ENCODE results near the gene PLCB4. TPM values are rescaled to one million over a fixed set of nuclear protein-coding genes. Genes with fewer than 3 reads are reported as not detected.

The PLCB4 gene
- total RNA-seq, 1 donor from 2014 or later: 20.5 TPM

DNA sequence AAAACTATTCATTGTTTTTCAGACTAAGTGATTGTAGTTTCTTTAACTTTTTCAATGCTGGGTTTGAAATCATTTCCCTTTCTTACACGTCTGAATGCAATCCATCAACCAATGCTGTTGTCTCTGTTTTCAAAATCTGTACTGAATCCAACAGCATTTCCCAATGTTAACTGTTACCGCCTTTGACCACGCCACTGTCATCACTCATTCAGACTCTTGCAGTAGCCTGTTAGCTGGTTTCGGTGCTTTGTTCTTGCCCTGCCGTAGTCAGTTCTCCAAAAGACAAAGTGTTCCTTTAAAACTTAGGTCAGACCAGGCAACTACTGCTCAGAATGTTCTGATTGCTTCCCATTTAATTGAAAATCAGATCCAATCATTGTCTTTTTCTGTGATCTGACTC is 131.3 kb downstream of the PLCB4 start:
- DNase-seq (ENCODE audit: low spot score): no peak
- intact Hi-C loops (cut with DNase I): no loop called here

DNA sequence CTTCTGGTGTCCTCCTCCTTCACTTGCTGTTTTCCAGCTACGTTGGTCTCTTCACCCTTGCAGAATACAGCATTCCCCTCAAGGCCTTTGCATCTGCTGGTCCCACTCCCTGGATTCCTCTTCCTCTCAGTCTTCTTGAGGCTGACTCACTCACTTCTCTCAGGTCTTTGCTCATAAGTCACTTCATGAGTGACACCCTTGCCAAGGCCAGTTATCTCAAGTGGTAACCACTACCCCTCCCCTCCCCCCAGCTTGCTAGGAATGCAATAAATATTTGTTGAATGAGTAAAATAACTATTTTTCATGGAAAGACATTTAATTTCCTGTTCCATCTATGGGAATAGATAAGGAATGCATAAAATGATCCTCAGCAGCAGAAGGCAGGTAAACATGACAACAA is 131.7 kb downstream of the PLCB4 start:
- intact Hi-C loops (cut with DNase I): no loop called here
- DNase-seq (ENCODE audit: low spot score): no peak

DNA sequence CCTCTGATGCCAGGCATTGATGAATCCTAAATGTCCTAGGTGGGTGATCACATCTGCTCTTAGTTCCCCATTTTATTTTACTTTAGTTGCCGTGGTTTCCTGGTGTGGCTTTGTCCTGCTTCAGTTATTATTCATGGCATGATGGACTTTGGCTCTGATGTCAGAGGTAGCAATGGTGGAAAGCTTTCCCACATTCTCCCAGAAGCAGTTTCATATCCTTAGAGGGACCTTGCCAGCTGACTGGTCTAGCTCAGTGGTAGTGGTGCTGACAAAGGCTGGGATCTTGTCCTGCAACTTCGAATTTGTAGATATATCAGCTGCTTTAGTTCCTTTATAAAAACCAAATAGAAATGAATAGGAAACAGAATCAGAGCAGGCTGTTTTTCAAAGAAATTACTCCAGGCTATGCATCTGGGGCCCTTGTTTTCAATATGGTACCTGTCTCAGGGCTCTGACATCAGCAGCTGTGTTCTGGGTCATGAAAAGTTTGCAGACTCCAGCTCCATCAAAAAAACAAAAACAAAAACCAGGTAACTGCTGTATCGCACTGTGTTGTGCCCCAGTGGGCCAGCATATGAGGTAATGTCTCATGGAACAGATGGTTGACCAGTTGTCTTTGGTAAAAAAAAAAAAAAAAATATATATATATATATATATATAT is 133.7 kb downstream of the PLCB4 start:
- intact Hi-C loops (cut with DNase I): no loop called here
- DNase-seq (ENCODE audit: low spot score): no peak

DNA sequence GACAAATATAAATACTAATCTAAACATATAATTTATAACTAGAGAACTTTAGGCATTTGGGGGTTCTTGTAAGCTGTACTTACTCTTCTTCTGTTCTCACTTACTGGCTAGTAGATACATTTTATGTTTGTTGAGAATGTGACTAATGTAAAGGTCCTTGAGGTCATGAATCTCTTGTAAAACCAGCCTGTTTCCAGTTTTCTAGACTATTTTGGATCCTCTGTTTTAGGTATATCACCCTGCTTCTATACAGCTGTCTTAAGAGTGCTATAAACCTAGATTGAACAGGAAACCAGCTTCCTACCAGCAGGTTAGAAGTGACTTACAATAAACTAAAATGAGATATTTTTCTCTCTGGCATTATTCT is 134.2 kb downstream of the PLCB4 start:
- intact Hi-C loops (cut with DNase I): no loop called here
- DNase-seq (ENCODE audit: low spot score): no peak

DNA sequence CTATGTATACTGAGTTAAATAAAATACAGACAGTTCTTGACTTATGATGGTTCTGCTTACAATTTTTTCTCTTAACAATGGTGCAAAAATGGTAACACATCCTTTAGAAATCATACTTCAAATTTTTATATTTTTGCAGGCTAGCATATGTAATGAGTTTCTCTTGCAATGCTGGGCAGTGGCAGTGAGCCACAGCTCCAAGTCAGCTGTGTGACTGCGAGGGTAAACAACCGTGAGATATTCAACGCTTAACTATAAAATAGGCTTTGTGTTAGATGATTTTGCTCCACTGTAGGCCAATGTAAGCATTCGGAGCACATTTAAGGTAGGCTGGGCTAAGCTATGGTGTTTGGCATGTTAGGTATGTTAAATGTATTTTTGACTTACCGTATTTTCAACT is 136.1 kb downstream of the PLCB4 start:
- intact Hi-C loops (cut with DNase I): no loop called here
- no peak for DNase-seq (ENCODE audit: low spot score)

DNA sequence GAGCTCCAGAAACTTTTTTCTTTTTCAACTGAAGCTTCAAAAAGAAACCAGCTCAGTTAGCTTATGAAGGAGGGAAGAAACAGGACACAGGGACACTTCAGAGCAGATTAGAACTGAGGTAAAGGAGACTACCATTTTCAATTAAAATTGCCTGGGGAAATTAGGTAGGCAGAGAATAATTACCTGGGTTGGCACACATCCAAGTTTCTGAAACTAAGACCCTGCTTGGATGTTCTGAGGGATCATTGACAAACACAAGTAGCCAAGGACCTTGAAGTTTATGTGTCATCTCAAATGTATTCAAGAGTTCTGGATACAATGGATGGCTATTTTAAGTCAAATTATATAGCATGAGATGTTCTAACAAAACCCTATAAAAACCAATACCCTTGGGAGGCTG is 137.6 kb downstream of the PLCB4 start:
- intact Hi-C loops (cut with DNase I): no loop called here
- DNase-seq (ENCODE audit: low spot score): no peak

DNA sequence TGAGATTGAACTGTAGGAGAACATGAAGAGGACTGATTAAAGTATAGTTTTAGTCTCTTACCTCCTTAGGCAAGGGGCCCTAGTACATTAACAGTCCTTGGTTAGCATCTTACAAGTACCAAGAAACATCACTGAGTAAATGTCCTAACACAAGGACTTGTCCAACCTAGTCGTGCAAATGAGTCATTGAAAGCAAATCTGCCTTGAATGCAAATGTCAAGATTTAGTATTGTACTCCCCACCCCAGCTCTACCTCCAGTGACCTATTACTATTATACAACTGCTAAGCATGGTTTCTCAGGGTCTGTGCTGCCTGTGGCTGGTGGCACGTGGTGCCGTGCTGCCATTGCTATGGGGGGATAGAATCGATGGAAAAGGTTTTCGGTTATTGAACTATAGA is 138.4 kb downstream of the PLCB4 start:
- no peak for DNase-seq (ENCODE audit: low spot score)
- intact Hi-C loops (cut with DNase I): no loop called here

DNA sequence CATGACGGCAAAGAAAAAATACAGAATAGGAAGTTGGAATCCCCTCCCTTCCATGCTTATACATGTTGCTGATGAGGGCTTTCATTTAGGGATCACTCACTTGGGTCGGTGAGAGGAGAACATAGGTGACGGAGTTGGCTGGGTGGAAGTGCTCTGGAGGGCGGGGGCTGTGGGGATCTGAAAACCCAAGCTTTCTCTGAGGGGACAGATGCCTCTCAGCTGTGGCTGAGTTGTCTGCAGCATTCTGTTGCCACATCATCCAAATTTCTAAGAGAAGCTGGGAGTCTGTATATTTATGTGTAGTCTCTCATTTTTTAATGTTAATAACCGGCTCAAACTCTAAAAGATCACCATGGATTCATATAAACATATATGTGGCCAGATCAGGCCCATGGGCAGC is 141.5 kb downstream of the PLCB4 start:
- intact Hi-C loops (cut with DNase I): no loop called here
- no peak for DNase-seq (ENCODE audit: low spot score)

DNA sequence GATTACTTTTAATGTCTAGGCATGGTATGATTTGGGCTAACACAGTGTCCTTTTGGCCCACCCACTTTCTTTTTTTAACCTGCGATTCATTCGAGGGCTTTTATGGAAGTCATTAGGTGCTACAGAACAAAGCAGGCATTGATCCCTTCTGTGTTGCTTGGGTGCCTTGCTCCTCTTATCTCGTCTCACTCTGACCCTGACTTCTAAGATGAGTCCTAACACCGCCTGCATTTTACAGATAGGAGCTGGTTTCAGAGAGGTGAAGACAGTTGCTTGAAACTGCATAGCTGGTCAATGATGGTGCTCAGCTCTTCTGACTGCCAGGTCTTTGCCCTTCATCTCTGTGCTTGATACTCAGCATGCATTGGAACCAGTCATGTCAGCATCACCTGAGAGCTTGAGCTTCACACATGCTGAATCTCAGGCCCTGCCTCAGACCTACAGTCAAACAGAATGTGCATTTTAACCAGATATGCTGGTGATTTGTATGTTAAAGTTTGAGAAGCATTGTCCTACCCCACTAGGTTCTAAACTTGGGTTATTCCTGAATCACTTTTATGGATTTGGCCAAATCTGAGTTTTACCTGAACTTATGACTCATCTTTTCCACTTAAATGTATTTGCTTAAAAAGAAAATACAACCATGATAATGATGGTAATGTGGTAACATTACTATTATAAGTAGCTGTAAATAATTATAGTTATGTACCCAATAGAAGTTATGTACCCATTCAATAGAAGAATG is 142.3 kb downstream of the PLCB4 start:
- intact Hi-C loops (cut with DNase I): no loop called here

DNA sequence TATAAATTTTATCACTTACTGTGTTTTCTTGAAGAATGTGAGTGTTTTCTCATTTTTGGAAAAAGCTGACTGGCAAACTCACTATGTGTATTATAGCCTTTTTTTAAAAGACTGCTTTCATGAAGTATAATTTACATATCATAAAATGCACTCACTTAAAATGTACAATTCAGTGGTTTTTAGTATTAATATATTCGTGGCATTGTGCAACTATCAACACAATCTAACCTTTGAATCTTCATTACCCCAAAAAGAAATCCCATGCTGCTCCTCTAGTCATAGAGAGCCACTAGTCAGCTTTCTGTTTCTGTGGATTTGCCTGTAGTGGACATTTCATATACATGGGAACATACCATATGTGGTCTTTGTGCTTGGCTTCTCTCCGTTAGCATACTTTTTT is 143.8 kb downstream of the PLCB4 start:
- intact Hi-C loops (cut with DNase I): no loop called here
- no peak for DNase-seq (ENCODE audit: low spot score)

More for the DNA sequence above, 142.3 kb downstream of the PLCB4 start:
- no peak for DNase-seq (ENCODE audit: low spot score)

DNA sequence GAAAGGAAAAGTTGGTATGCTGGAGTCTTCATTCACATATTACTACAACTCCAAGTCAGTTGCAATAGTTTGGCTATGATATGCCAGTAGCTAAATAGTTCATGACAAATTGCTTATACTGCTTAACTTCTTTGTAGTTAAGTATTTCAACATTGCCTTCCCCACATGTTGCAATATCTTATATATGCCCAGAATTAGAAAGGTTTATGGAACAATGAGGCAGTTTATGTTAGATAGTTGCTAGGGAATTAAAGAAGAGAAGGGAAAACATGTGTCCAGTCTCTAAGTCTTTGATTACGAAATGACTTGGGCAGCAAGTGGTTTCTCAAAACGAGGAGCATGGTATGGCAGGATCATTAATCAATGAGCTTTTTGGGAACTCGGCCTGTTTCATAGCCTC is 145.8 kb downstream of the PLCB4 start:
- intact Hi-C loops (cut with DNase I): no loop called here
- DNase-seq (ENCODE audit: low spot score): no peak

DNA sequence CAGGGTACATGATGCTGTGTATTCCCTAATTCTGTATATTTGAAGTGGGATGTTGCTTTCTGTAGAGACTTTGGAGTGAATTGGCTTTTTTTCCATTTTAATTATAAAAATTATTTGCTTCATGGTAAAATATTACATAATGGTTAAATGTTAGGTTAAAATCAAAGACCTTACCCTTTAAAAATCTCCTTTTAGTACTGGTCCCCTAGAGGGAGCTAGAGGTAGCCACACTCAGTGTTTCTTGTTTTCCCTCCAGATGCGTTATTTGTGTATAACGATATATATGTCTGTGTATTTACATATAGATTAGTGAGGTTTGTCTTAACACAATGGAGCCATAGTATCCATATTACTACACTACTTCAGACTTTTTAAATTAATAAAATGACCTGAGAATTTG is 146.7 kb downstream of the PLCB4 start:
- intact Hi-C loops (cut with DNase I): no loop called here
- no peak for DNase-seq (ENCODE audit: low spot score)

DNA sequence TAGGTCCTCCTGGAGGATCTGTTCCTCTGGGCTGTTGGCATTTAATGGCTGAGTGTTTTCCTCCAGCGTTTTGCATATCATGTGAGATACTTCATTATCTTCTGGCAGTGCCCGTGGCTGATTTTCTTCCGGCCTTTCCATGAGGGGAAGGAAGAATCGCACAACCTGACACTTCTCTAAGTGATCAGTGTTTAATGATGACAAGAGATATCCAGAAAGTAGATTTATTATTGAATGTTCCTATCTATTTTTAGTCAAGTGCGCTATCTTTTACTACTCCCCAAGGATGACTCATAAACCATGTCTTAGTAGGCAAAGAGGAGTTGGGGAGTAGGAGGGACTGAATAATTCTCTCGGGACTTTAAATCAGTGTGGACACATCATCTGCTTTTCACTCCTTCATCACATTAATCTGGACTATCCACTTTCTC is 149.7 kb downstream of the PLCB4 start:
- intact Hi-C loops (cut with DNase I): no loop called here
- DNase-seq (ENCODE audit: low spot score): no peak

DNA sequence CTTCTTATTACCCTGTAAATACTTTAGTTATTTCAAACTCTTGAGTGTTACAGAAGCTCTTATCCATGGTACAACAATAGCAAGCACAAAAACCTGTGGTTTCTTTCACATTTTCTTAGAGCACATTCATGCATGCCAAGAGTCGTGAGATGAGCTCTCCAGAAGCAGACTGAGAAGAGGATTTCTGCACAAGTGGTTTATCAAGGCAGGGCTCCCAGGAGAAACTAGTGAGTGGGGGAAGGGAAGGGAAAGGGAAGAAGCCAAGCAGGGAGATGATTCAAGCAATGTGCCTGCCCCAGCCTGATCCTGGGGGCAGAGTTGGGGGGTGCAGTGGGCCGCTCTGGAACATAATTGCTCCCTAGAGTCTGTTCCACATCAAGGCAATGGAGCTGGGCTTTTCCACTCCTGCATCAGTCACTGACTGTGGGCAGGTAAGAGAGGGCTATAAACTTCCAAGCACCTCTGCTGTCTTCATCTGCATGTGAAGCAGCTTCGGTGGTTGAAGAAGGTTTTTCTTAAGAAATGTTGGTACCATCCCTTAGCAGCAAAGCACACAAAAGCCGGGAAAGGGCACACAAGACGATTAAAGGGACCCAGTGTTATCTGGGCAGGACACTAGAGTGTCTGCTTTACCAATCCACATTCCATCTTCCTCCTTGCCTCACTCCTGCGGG is 152.1 kb downstream of the PLCB4 start:
- intact Hi-C loops (cut with DNase I): loop anchor here (5.0 to 10.0 kb wide), 2 partner anchors 46 to 106 kb away; no protein-coding TSS in a partner anchor
- DNase-seq (ENCODE audit: low spot score): no peak

DNA sequence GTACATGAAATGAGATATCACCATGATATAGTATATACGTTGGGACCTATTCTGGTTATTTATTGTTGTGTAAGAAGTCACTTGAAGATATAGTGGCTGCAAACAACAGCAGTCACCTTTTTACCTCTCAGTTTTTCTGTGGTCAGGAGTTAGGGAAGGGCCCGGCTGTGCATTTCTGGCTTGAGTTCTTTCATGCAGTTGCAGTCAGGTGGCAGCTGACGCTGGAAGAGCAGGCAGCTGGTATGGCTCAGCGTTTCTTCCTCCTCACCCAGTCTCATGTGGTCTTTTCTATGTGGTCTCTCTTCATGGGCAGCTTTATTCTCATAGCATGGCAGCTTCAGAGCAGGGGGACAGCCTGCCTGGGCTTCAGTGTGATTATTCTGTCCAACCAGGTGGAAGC is 154.4 kb downstream of the PLCB4 start:
- intact Hi-C loops (cut with DNase I): loop anchor here (5.0 to 10.0 kb wide), 2 partner anchors 44 to 108 kb away; no protein-coding TSS in a partner anchor
- DNase-seq (ENCODE audit: low spot score): no peak

DNA sequence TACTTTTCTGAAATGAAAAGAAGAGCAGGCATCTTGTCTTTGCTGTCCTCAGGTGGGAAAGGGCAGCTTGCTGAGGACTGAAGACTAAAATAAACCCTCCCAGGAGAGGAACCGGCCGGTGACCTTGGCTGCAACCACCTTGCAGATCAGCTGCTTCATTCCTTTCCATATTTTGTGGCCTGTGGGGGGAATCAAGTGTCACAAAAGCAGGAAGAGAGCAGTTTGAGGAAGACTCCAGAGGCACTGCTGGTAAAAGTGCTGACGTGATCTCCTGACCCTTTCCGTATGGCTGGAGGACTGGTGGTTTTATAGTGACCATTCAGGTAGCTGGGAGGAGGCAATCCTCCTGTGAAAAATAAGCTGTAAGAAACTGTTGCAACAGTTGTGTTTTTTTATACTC is 157.0 kb downstream of the PLCB4 start:
- intact Hi-C loops (cut with DNase I): loop anchor here (10.0 kb wide), 1 partner anchor 111 kb away; no protein-coding TSS in a partner anchor
- DNase-seq (ENCODE audit: low spot score): no peak

DNA sequence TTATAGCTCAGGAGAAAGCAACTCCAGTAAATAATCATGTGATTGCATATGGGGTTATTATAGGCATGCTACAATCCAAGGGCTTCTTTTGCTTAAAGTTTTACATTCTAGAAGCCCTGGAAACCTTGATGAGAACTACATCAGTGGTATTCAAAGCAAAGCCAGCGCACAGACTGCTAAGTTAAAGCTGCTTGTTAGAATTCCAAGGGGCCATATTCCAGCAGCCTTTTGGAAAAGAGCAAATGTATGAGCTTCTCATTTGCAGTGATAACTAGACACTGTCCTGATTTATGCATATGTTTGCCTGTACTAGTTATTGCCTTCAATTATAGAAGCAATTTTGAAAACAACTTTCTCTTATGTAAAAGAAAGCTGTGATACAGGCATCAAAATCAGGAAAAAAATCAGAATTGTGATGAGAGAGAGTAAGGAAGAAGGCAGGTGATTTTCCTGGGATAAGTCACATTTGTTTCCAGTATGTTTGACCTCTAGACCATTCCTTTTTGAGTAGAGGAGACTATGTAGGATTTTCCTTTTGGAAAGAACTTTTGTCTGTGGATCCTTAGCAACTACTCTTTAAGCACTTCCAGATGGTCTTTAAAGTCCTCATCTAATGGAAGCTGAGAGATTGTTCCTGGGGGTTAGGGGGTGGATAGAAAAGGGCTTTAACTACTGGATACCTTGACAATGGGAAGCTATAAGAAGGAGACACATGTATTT is 159.2 kb downstream of the PLCB4 start:
- intact Hi-C loops (cut with DNase I): loop anchor here (10.0 kb wide), 1 partner anchor 113 kb away; no protein-coding TSS in a partner anchor
- DNase-seq (ENCODE audit: low spot score): no peak

DNA sequence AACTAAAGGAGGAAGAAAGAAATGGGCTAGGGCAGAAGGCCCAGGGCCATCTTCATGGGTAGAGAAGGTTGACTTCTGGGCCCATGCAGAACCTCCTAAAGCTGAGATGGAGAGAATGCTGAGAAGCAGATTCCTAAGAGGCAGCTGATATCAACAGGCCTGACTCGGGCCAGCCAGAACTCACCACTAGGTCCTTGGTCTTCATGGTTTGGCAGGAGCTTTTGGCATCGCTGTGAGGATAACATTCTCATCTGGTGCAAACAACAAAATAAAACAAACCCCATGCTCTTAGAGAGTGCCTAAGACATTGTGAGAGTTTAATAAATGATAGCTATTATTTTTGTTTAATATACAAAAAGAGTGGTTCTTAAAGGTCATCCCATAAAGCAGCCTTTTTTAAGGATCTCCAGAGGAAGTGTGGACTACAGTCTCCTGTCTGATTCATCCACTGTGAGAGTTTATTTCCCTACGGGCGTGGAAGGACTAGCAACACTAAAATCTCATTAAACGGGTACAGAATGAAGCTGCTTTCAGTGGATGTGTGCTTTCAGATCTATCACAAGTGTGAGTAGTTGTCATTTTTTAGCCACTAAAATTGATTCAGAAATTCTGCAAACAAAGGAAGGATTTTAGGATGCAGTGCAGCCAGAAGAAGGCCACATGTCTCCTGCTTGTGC is 160.0 kb downstream of the PLCB4 start:
- no peak for DNase-seq (ENCODE audit: low spot score)
- intact Hi-C loops (cut with DNase I): loop anchor here (10.0 kb wide), 1 partner anchor 114 kb away; no protein-coding TSS in a partner anchor

DNA sequence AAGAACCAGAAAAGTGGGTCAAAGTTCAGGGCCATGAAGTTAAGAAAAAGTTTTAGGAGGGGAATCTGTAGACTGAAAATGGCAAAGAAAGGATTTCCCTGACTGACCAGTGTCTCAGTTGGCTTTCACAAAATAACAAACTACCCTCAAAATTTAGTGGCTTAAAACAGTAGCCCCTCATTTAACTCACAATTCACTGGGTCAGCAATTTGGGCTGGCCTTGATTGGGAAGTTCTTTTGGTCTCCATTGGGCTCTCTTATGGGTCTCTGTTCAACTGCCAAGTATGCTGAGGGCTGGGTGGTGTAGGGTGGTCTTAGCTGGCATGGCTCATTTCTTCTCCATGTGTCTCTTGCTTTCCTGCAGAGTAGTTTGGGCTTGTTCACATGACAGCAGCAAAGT is 161.5 kb downstream of the PLCB4 start:
- DNase-seq (ENCODE audit: low spot score): no peak
- intact Hi-C loops (cut with DNase I): no loop called here
